Adrenal gland (tissue), 12 donors: Measurements from ENCODE around the gene KRT77. TPM values are rescaled to one million over a fixed set of nuclear protein-coding genes. Genes with fewer than 3 reads are reported as not detected.

Experiments
- DNase-seq, 7 donors: peaks; one replicate each; pipeline ENCODE4 v3.0.0-alpha.2; 2019 to 2020
- H3K27ac ChIP-seq, 5 donors: fragments of 200-600 bp; sonication (generic) in 4 of 5; 1 replicate in 3 of 5; 2 replicates in 2 of 5; pipeline versions ENCODE4 v1.5.1 to v1.8.0; 2016 to 2020; ENCODE audit warnings: mild to moderate bottlenecking in 1 of 5
- H3K27me3 ChIP-seq: fragments of 200-600 bp; 2 replicates; pipeline ENCODE4 v1.8.0; 2021
- H3K36me3 ChIP-seq, 2 donors: fragments of 200-600 bp; replicated peaks in 1 of 2; 1 replicate in 1 of 2; 2 replicates in 1 of 2; pipeline versions ENCODE4 v1.5.1 to v1.8.0; 2018 to 2022
- H3K4me1 ChIP-seq, 2 donors: fragments of 200-600 bp; replicated peaks in 1 of 2; 1 replicate in 1 of 2; 2 replicates in 1 of 2; pipeline versions ENCODE4 v1.5.1 to v1.8.0; 2018 to 2021
- H3K4me3 ChIP-seq, 4 donors: fragments of 200-600 bp; sonication (generic) in 3 of 4; one replicate each; pipeline ENCODE4 v1.5.1; 2016 to 2018
- H3K9me3 ChIP-seq, 3 donors: fragments of 200-600 bp; sonication (generic) in 1 of 3; replicated peaks in 1 of 3; 1 replicate in 2 of 3; 2 replicates in 1 of 3; pipeline versions ENCODE4 v1.5.1 to v1.8.0; 2016 to 2021
- POLR2A ChIP-seq, 2 donors: fragments of 450-650 bp; IDR thresholded peaks; one replicate each; pipeline ENCODE4 v1.6.1; 2017; ENCODE audit warnings: antibody characterized with exemption in 2 of 2, mild to moderate bottlenecking in 2 of 2, moderate library complexity in 1 of 2
- WGBS, 4 donors: extraction: QIAGEN DNeasy Blood & Tissue Kit in 2 of 4; methylation state at CpG; one replicate each; pipeline versions ENCODE4 v1.1.5 to v1.1.7; 2013 to 2017; 5-methylcytosine and 5-hydroxymethylcytosine counted together
- intact Hi-C, 2 donors: fragments of 100-400 bp; cut with DNase I; formaldehyde crosslinking; loops; one replicate each; pipeline versions ENCODE4 v1.14.1 to v1.15.0; 2022 to 2023
- polyA plus RNA-seq, 3 donors: library from polyadenylated mRNA; stranded (reverse); fragments of 200-250 nt in 2 of 3; fragments of 350-450 nt in 1 of 3; fragmentation: Illumina TruSeq in 1 of 3; extraction: RNeasy Lipid Tissue Mini Kit (QIAGEN cat#74804) in 1 of 3; gene quantifications; one replicate each; pipeline ENCODE4 v1.2.3, GENCODE V29; 2013 to 2014
- total RNA-seq, 9 donors: library from RNA; depleted of rRNA in 4 of 9; stranded (reverse); fragments of >200 nt in 4 of 9; fragments of 120-200 nt in 1 of 9; fragmentation: NEBNext Ultra II Directional in 1 of 9; extraction: Animal tissue kit (Norgen Biotek cat#: 25700) in 1 of 9; gene quantifications; one replicate each; pipeline versions ENCODE4 v1.1.0 to v1.2.4, GENCODE V29; 2013 to 2023
- TF ChIP-seq, protein P1 (sequence below), 6 experiments: fragments of 450-650 bp in 4 of 6; fragments of 200-600 bp in 2 of 6; sonication (generic) in 1 of 6; IDR thresholded peaks; 1 replicate in 5 of 6; 2 replicates in 1 of 6; pipeline versions ENCODE4 v1.5.1 to v1.8.0; 2016 to 2021; ENCODE audit warnings: antibody characterized with exemption in 6 of 6, mild to moderate bottlenecking in 2 of 6, moderate library complexity in 1 of 6
- donor health status: healthy with polysubstance abuse.
- donor health status: Bipolar disorder and iron deficiency.
- donor health status: DM: yes; HTN: yes; CAD: no.
- donor health status: DM: no; HTN: no; CAD: no.
- donor health status: DM: no; HTN: no; CAD: no.
- donor health status: DM: yes; HTN: yes; CAD: no.

The KRT77 gene
- total and polyA plus RNA-seq, 12 donors: not detected

DNA sequence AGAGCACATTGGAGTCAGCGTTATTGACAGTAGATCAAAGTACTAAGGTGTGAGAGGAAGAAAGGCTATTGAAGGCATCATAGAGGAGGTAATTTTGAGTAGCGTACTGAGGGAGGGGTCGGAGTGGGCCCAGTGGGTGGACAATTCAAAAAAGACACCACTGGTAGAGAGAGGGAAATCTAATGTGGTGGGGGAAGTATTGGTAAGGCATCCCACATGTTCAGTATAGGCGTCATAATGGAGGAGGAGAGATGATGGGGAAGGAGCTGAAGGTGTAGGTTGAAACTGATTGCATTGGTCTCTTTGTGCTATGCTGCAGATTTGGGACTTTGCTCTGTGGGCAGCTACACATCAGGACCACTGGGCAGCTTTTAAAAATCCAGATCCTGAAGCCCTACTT lies 23.7 kb upstream of the KRT77 start:
- H3K27me3 ChIP-seq: peaks cover 8% of the 10 kb centered on the region
- H3K27ac ChIP-seq: no peak overlapping the region
- no peaks in the 10 kb centered on the region for H3K9me3 ChIP-seq
- intact Hi-C loops: no loop called here
- no peak for DNase-seq
- no peak overlapping the region for H3K4me3 ChIP-seq
- TF ChIP-seq, protein P1, sequence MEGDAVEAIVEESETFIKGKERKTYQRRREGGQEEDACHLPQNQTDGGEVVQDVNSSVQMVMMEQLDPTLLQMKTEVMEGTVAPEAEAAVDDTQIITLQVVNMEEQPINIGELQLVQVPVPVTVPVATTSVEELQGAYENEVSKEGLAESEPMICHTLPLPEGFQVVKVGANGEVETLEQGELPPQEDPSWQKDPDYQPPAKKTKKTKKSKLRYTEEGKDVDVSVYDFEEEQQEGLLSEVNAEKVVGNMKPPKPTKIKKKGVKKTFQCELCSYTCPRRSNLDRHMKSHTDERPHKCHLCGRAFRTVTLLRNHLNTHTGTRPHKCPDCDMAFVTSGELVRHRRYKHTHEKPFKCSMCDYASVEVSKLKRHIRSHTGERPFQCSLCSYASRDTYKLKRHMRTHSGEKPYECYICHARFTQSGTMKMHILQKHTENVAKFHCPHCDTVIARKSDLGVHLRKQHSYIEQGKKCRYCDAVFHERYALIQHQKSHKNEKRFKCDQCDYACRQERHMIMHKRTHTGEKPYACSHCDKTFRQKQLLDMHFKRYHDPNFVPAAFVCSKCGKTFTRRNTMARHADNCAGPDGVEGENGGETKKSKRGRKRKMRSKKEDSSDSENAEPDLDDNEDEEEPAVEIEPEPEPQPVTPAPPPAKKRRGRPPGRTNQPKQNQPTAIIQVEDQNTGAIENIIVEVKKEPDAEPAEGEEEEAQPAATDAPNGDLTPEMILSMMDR (IDR thresholded peaks at IDR 0.05): no peak
- TF ChIP-seq POLR2A (IDR thresholded peaks at IDR 0.05): no peak
- 68 to 79% (median 74%) methylated on average over 4 of the region's 4 CpGs for WGBS, 4 donors
- no peaks in the 10 kb centered on the region for H3K36me3 ChIP-seq
- no peaks in the 10 kb centered on the region for H3K4me1 ChIP-seq

DNA sequence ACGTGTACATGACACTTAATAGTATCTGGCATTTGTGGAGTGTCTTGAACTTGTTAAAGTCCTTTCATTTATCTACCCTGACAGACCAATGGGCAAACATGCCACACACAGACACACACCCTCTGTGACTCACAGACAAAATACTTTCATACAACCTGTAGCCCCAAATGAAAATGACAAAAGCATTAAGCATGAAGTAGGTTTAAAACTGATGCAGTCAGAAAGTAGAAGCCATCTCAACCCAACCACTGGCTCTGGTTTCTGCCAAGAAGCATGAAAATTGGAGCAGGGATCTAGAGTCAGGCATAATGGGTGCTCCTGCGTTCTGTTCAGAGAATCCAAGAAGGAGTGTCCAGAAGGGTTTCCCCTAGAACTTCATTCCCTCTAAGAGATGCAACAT lies 23.1 kb upstream of the KRT77 start:
- Histone ChIP-seq H3K4me1 (no peaks in the 10 kb centered on the region), H3K4me3 (no peak overlapping the region), H3K27ac (no peak overlapping the region), H3K36me3 (no peaks in the 10 kb centered on the region), H3K9me3 (no peaks in the 10 kb centered on the region), H3K27me3 (peaks cover 8% of the 10 kb centered on the region)
- 49 to 63% (median 58%) methylated on average over 2 of the region's 2 CpGs for WGBS, 4 donors
- TF ChIP-seq, protein P1 (IDR thresholded peaks at IDR 0.05): no peak
- no peak for TF ChIP-seq POLR2A (IDR thresholded peaks at IDR 0.05)
- intact Hi-C loops: no loop called here
- DNase-seq: no peak

DNA sequence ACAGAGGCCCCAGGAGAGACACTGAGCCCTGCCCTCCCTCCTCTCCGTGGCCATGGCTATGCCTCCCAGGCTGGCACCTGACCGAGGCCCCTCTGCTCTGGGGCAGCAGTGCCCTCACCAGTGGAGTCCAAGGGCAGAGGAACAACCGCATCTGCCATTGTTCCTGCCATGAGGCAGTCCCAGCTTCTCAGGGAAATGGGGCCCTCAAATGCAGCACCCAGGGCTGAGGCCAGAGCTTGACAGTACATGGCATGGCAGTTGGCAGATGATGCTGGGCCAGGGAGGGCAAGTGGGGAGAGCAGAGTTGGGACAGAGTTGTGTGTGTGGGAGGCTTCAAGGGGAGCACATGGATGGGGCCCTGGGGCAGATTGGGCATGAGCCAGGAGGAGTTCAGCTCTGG lies 21.1 kb upstream of the KRT77 start:
- Histone ChIP-seq H3K36me3 (no peaks in the 10 kb centered on the region), H3K9me3 (no peaks in the 10 kb centered on the region), H3K4me1 (no peaks in the 10 kb centered on the region), H3K27ac (no peak overlapping the region), H3K4me3 (no peak overlapping the region), H3K27me3 (peaks cover 8% of the 10 kb centered on the region)
- 70 to 86% (median 85%) methylated on average over 2 to 3 of the region's 3 CpGs; no CpG with 5 or more reads in 1 of the 4 donors for WGBS, 4 donors
- no peak for TF ChIP-seq POLR2A (IDR thresholded peaks at IDR 0.05)
- TF ChIP-seq, protein P1 (IDR thresholded peaks at IDR 0.05): no peak
- intact Hi-C loops: no loop called here
- no peak for DNase-seq

DNA sequence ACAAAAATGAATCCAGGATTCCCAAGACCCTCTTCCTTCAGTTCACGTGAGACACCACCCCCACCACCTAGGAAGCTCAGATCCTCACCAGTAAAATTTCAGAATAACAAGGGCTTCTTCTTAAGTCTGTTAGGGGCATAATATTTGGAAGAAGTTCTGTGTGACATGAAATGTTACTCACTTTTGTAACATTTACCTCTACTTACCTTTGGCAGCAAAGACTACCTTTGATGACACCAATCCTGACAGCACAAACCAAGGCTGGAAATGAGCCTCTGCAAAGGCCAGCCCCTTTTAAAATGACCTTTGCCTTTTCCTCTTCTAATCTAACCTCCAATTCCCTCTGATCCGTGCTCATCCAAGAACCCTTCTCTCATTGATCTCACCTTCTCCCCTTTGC lies 19.4 kb upstream of the KRT77 start:
- intact Hi-C loops: no loop called here
- no peak for DNase-seq
- Histone ChIP-seq H3K4me1 (no peaks in the 10 kb centered on the region), H3K27me3 (peaks cover 8% of the 10 kb centered on the region), H3K4me3 (no peak overlapping the region), H3K9me3 (no peaks in the 10 kb centered on the region), H3K27ac (no peak overlapping the region), H3K36me3 (no peaks in the 10 kb centered on the region)
- 66 to 76% (median 67%) methylated on average over 2 of the region's 2 CpGs for WGBS, 4 donors
- TF ChIP-seq, protein P1 (IDR thresholded peaks at IDR 0.05): no peak
